ENCODE data around the gene CPD. TPM values are rescaled to one million over a fixed set of nuclear protein-coding genes. Genes with fewer than 3 reads are reported as not detected.

The CPD gene
- total and polyA plus RNA-seq, 9 of the 15 experiments (the other 6 are each of a cell fraction or from before 2014, with no cell fraction given): 4.5 to 24.4 (median 20.4) TPM

DNA sequence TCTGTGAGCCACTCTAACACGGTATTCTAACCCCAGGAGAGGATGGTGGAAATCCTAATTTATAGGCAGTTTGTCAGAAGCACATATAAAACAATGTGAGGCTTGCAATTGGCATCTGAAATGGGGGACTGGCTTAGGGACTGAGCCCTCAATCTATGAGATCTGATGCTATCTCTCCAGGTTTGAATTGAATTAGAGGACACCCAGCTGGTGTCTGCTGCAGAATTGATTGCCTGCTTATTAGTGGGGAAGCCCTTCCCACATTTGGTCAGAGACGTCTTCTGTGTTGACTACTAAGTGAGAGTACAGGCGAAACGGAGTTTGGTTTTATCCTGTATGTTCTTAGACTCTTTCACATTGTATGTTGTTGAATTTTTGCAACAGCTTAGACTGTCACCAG lies 31.2 kb upstream of the CPD start (continued):
- no peak for TF ChIP-seq ARNT (IDR thresholded peaks at IDR 0.05)

DNA sequence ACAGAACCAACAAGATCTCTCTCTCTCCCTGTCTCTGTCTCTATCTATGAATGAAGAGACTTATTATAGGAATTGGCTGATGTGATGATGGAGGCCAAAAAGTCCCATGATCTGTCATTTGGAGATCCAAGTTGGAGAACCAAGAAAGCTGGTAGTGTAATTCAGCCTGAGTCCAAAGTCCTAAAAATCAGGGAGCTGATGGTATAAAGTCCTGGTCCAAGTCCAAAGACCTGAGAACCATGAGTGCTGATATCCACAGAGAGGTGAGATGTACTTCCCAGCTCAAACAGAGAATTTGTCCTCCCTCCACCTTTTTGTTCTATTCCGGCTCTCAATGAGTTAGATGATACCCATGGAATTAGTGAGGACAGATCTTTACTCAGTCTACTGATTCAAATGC lies 29.5 kb upstream of the CPD start:
- 93% methylated on average over 1 of the region's 1 CpG for WGBS (ENCODE audit: insufficient coverage, low coverage, missing lambda C conversion rate)
- no TSS peak for BruUV-seq (replicated peaks)
- Histone ChIP-seq H3K27me3 (ENCODE audit: control insufficient read depth in 2 of 2, insufficient read depth in 2 of 2, low read length in 2 of 2) (no peaks in the 10 kb centered on the region), H3K79me2 (ENCODE audit: control insufficient read depth, insufficient read depth, low read length) (no peaks in the 10 kb centered on the region), H3K27ac (ENCODE audit: extremely low read depth, low read depth, low read length) (no peak overlapping the region), H3K36me3 (ENCODE audit: control insufficient read depth, insufficient read depth, low read length) (no peaks in the 10 kb centered on the region), H3K9me3 (replicated peaks; ENCODE audit: control insufficient read depth, insufficient read depth, low read depth, low read length) (no peaks in the 10 kb centered on the region), H3K4me3 (no peak overlapping the region), H2AFZ (ENCODE audit: low read depth, low read length) (no peak overlapping the region), H3K9me1 (ENCODE audit: control insufficient read depth, insufficient read depth, low read length) (no peaks in the 10 kb centered on the region), H3K9ac (ENCODE audit: insufficient read depth in 1 of 2, low read depth in 2 of 2, low read length in 2 of 2) (no peak overlapping the region), H3K4me1 (replicated peaks in 1 of 2; ENCODE audit: control insufficient read depth in 2 of 2, insufficient read depth in 2 of 2, low read length in 2 of 2) (peaks cover 8 to 25% of the 10 kb centered on the region in 2 experiments; a peak in 4 of 5 replicates), H3K4me2 (ENCODE audit: insufficient read depth, low read length) (no peak overlapping the region), H4K20me1 (replicated peaks; ENCODE audit: control insufficient read depth, insufficient read depth, low read length) (no peaks in the 10 kb centered on the region)
- intact Hi-C loops (cut with micrococcal nuclease): no loop called here
- FAIRE-seq (no peak), ATAC-seq (no peak), DNase-seq (ENCODE audit: extremely low read depth in 1 of 4, low spot score in 3 of 4) (no peak)
- ChIA-PET CTCF (ENCODE audit: low intra/inter-chr PET ratio) (no interaction called here), POLR2A (interaction anchor here (0.6 to 1.1 kb wide), 2 partner anchors 8 to 39 kb away, joined by 3 read pairs; no protein-coding TSS in a partner anchor)
- in situ Hi-C loops (cut with MboI): loop anchor here (25.0 kb wide), 1 partner anchor 363 kb away; no protein-coding TSS in a partner anchor
- TF ChIP-seq DIDO1 (tag; IDR thresholded peaks at IDR 0.05; ENCODE audit: low read depth) (no peak), NELFE (IDR thresholded peaks at IDR 0.05; ENCODE audit: insufficient read depth, insufficient read length) (no peak), CHCHD3 (CRISPR knock-in tag; IDR thresholded peaks at IDR 0.05) (no peak), MBD2 (IDR thresholded peaks at IDR 0.05; ENCODE audit: borderline replicate concordance, low read depth) (no peak), STAT5B (CRISPR knock-in tag; IDR thresholded peaks at IDR 0.05) (no peak), ZNF24 (IDR thresholded peaks at IDR 0.05) (no peak), CHD1 (IDR thresholded peaks at IDR 0.05; ENCODE audit: low read length) (no peak), POLR2G (IDR thresholded peaks at IDR 0.05; ENCODE audit: low read depth, low read length) (no peak), DDX20 (tag; IDR thresholded peaks at IDR 0.05; ENCODE audit: low read depth) (no peak), JUND (IDR thresholded peaks at IDR 0.05; ENCODE audit: borderline replicate concordance, low read depth, low read length) (no peak), JUND (tag; IDR thresholded peaks at IDR 0.05; ENCODE audit: borderline replicate concordance, low read depth, low read length) (no peak), TRIM28 (IDR thresholded peaks at IDR 0.05) (no peak), BRD9 (IDR thresholded peaks at IDR 0.05; ENCODE audit: low read depth, partially characterized antibody) (no peak)
- TF ChIP-seq, protein P1, sequence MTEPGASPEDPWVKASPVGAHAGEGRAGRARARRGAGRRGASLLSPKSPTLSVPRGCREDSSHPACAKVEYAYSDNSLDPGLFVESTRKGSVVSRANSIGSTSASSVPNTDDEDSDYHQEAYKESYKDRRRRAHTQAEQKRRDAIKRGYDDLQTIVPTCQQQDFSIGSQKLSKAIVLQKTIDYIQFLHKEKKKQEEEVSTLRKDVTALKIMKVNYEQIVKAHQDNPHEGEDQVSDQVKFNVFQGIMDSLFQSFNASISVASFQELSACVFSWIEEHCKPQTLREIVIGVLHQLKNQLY (CRISPR knock-in tag; conservative IDR thresholded peaks at IDR 0.05): no peak
- TF ChIP-seq, protein P2, sequence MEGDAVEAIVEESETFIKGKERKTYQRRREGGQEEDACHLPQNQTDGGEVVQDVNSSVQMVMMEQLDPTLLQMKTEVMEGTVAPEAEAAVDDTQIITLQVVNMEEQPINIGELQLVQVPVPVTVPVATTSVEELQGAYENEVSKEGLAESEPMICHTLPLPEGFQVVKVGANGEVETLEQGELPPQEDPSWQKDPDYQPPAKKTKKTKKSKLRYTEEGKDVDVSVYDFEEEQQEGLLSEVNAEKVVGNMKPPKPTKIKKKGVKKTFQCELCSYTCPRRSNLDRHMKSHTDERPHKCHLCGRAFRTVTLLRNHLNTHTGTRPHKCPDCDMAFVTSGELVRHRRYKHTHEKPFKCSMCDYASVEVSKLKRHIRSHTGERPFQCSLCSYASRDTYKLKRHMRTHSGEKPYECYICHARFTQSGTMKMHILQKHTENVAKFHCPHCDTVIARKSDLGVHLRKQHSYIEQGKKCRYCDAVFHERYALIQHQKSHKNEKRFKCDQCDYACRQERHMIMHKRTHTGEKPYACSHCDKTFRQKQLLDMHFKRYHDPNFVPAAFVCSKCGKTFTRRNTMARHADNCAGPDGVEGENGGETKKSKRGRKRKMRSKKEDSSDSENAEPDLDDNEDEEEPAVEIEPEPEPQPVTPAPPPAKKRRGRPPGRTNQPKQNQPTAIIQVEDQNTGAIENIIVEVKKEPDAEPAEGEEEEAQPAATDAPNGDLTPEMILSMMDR (IDR thresholded peaks at IDR 0.05 in 2 of 3, conservative IDR thresholded peaks at IDR 0.05 in 1 of 3; ENCODE audit: insufficient read depth in 2 of 3, low read depth in 1 of 3, low read length in 3 of 3): no peak
- TF ChIP-seq, protein P3, sequence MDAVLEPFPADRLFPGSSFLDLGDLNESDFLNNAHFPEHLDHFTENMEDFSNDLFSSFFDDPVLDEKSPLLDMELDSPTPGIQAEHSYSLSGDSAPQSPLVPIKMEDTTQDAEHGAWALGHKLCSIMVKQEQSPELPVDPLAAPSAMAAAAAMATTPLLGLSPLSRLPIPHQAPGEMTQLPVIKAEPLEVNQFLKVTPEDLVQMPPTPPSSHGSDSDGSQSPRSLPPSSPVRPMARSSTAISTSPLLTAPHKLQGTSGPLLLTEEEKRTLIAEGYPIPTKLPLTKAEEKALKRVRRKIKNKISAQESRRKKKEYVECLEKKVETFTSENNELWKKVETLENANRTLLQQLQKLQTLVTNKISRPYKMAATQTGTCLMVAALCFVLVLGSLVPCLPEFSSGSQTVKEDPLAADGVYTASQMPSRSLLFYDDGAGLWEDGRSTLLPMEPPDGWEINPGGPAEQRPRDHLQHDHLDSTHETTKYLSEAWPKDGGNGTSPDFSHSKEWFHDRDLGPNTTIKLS (IDR thresholded peaks at IDR 0.05; ENCODE audit: borderline replicate concordance, low read depth): no peak
- TF ChIP-seq, protein P4, sequence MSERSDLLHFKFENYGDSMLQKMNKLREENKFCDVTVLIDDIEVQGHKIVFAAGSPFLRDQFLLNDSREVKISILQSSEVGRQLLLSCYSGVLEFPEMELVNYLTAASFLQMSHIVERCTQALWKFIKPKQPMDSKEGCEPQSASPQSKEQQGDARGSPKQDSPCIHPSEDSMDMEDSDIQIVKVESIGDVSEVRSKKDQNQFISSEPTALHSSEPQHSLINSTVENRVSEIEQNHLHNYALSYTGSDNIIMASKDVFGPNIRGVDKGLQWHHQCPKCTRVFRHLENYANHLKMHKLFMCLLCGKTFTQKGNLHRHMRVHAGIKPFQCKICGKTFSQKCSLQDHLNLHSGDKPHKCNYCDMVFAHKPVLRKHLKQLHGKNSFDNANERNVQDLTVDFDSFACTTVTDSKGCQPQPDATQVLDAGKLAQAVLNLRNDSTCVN (CRISPR knock-in tag; IDR thresholded peaks at IDR 0.05): no peak
